ENCODE results near the gene TMPRSS13.

Gene TMPRSS13

DNA sequence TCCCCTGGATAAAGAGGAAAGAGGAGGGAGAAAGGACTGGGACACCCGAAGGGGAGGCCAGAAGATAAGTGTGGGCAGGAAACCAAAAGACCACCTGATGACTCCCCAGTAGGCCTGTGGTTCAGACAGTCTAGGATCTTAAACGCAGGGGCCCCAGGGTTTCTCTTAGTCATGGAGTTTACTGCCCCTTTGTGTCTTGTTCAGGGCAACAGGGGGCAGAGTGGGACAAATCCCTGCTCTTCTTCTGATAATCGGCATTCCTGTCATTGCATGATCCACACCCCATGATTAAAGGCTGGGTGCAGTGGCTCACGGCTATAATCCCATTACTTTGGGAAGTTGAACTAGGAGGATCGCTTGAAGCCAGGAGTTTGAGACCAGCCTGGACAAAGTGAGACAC lies 4.7 kb upstream of the TMPRSS13 start:
- DNase-seq (ENCODE audit: low spot score) = no peak
- H3K79me1 ChIP-seq (ENCODE audit: low read depth, low read length) = no peaks in the 10 kb centered on the region

DNA sequence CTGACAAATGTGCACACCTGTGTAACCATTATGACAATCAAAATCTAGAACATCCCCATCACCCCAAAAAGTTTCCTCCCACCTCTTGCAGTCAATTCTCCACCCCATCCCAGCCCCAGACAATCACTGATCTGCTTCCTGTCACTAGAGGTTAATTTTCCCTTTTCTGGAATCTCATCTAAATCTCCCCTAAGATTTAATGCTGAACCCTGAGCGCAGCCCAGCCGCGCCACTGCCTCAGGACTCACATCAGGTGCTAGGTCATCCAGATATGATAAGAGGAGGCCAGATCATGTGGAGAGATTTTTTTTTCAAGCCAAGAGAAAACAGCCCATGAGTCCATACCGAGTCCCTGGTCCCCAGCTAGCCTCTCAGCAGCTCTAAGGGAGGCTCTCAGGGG lies 4.3 kb upstream of the TMPRSS13 start:
- Histone ChIP-seq H3K4ac (ENCODE audit: low read length) (no peak overlapping the region), H3K14ac (ENCODE audit: low read length) (no peak overlapping the region), H3K4me3 (ENCODE audit: low read length in 2 of 2) (no peak overlapping the region), H3K9me3 (replicated peaks in 1 of 2; ENCODE audit: control insufficient read depth in 2 of 2, insufficient read depth in 1 of 2, low read depth in 1 of 2, low read length in 2 of 2) (no peaks in the 10 kb centered on the region), H4K91ac (ENCODE audit: low read depth, low read length, poor library complexity) (no peak overlapping the region), H3K4me2 (ENCODE audit: insufficient read depth, low read length, poor library complexity, severe bottlenecking) (no peak overlapping the region), H2BK12ac (ENCODE audit: low read length) (no peak overlapping the region), H2BK15ac (ENCODE audit: low read length) (no peak overlapping the region), H2AK5ac (ENCODE audit: low read depth, low read length) (no peak overlapping the region), H2AFZ (ENCODE audit: low read length) (no peak overlapping the region), H2BK120ac (ENCODE audit: low read depth, low read length) (no peak overlapping the region), H3K4me1 (ENCODE audit: control insufficient read depth in 2 of 2, insufficient read depth in 1 of 2, low read depth in 1 of 2, low read length in 2 of 2) (no peaks in the 10 kb centered on the region), H3K9ac (ENCODE audit: low read depth, low read length, poor library complexity) (no peak overlapping the region), H3K79me1 (ENCODE audit: low read depth, low read length) (no peaks in the 10 kb centered on the region), H3K36me3 (replicated peaks in 1 of 2; ENCODE audit: control insufficient read depth in 2 of 2, insufficient read depth in 2 of 2, low read length in 2 of 2) (no peaks in the 10 kb centered on the region), H4K8ac (ENCODE audit: low read depth, low read length) (no peak overlapping the region), H3K18ac (ENCODE audit: low read length) (no peak overlapping the region), H3K27me3 (ENCODE audit: control insufficient read depth in 3 of 3, insufficient read depth in 3 of 3, low read depth in 1 of 3, low read length in 3 of 3) (peaks cover 0 to 40% (median 0%) of the 10 kb centered on the region in 3 experiments), H3K27ac (replicated peaks; ENCODE audit: low read length) (no peak overlapping the region), H2BK5ac (ENCODE audit: low read length) (no peak overlapping the region), H3K23ac (ENCODE audit: low read depth, low read length, poor library complexity) (no peak overlapping the region)
- no peak for DNase-seq (ENCODE audit: low spot score)
- WGBS, 2 donors (ENCODE audit: extremely low coverage in 2 of 2, insufficient read length in 2 of 2, insufficient replicate concordance in 1 of 2) = no CpG with 5 or more reads among the region's 4 CpGs

More for the DNA sequence above, 4.7 kb upstream of the TMPRSS13 start:
- H3K27ac ChIP-seq (replicated peaks; ENCODE audit: low read length) = no peak overlapping the region
- no peak overlapping the region for H3K9ac ChIP-seq (ENCODE audit: low read depth, low read length, poor library complexity)
- no peak overlapping the region for H3K23ac ChIP-seq (ENCODE audit: low read depth, low read length, poor library complexity)
- H3K4me3 ChIP-seq (ENCODE audit: low read length in 2 of 2) = no peak overlapping the region
- no peak overlapping the region for H2BK5ac ChIP-seq (ENCODE audit: low read length)
- no peak overlapping the region for H2BK12ac ChIP-seq (ENCODE audit: low read length)
- no peak overlapping the region for H2BK120ac ChIP-seq (ENCODE audit: low read depth, low read length)
- H3K9me3 ChIP-seq (replicated peaks in 1 of 2; ENCODE audit: control insufficient read depth in 2 of 2, insufficient read depth in 1 of 2, low read depth in 1 of 2, low read length in 2 of 2) = no peaks in the 10 kb centered on the region
- no peak overlapping the region for H4K8ac ChIP-seq (ENCODE audit: low read depth, low read length)
- H3K36me3 ChIP-seq (replicated peaks in 1 of 2; ENCODE audit: control insufficient read depth in 2 of 2, insufficient read depth in 2 of 2, low read length in 2 of 2) = no peaks in the 10 kb centered on the region
- H3K4me2 ChIP-seq (ENCODE audit: insufficient read depth, low read length, poor library complexity, severe bottlenecking) = no peak overlapping the region
- WGBS, 2 donors (ENCODE audit: extremely low coverage in 2 of 2, insufficient read length in 2 of 2, insufficient replicate concordance in 1 of 2) = no CpG with 5 or more reads among the region's 5 CpGs
- H3K27me3 ChIP-seq (ENCODE audit: control insufficient read depth in 3 of 3, insufficient read depth in 3 of 3, low read depth in 1 of 3, low read length in 3 of 3) = peaks cover 0 to 35% (median 0%) of the 10 kb centered on the region in 3 experiments
- no peak overlapping the region for H2AK5ac ChIP-seq (ENCODE audit: low read depth, low read length)
- H3K18ac ChIP-seq (ENCODE audit: low read length) = no peak overlapping the region
- no peak overlapping the region for H3K14ac ChIP-seq (ENCODE audit: low read length)
- no peak overlapping the region for H2AFZ ChIP-seq (ENCODE audit: low read length)
- H3K4ac ChIP-seq (ENCODE audit: low read length) = no peak overlapping the region
- H4K91ac ChIP-seq (ENCODE audit: low read depth, low read length, poor library complexity) = no peak overlapping the region
- no peaks in the 10 kb centered on the region for H3K4me1 ChIP-seq (ENCODE audit: control insufficient read depth in 2 of 2, insufficient read depth in 1 of 2, low read depth in 1 of 2, low read length in 2 of 2)
- no peak overlapping the region for H2BK15ac ChIP-seq (ENCODE audit: low read length)

DNA sequence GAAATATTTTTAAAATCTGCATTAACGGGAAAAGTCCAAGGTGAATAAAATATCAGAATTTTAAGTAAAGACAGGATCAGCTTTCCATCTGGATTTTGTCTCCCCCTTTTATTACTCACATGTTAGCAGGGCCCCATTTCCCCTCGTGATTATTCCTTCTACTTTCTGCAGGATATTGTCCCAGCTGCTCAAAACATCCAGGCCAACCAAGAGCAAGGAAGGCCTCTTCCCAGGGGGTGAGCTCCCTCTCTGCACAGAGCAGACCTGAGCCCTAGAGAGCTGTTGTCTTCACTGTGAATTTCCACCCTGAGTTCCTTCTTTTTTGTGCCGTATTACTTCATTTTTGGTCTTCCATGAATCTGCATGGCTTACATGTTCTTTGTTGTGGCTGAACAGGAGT lies 3.7 kb upstream of the TMPRSS13 start:
- no peaks in the 10 kb centered on the region for H3K4me1 ChIP-seq (ENCODE audit: control insufficient read depth in 2 of 2, insufficient read depth in 1 of 2, low read depth in 1 of 2, low read length in 2 of 2)
- no CpG with 5 or more reads among the region's 3 CpGs for WGBS, 2 donors (ENCODE audit: extremely low coverage in 2 of 2, insufficient read length in 2 of 2, insufficient replicate concordance in 1 of 2)

DNA sequence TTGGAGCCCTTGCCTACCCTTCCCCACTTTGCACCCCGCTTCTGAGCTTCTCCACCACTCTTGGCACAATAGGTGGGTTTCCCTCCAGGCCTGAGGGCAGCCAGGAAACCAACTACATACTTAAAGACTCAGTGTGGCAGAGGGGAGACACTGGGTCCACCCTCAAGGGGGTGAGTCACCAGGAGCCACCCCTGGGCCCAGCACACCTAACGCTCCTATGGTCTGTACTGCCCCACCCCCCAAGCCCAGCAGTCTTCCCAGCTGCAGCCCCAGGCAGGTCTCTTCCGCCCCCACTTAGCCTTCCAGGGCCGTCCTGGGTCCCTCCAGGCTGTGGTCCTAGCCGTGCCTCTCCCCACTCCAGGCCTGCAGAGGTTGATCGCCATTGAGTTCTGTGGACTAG lies 3.2 kb upstream of the TMPRSS13 start:
- Histone ChIP-seq H4K91ac (ENCODE audit: low read depth, low read length, poor library complexity) (no peak overlapping the region), H2BK15ac (ENCODE audit: low read length) (no peak overlapping the region)
- no CpG with 5 or more reads among the region's 6 CpGs for WGBS, 2 donors (ENCODE audit: extremely low coverage in 2 of 2, insufficient read length in 2 of 2, insufficient replicate concordance in 1 of 2)

More for the DNA sequence above, 3.7 kb upstream of the TMPRSS13 start:
- Histone ChIP-seq H3K9ac (ENCODE audit: low read depth, low read length, poor library complexity) (no peak overlapping the region), H2AK5ac (ENCODE audit: low read depth, low read length) (no peak overlapping the region), H3K4me3 (ENCODE audit: low read length in 2 of 2) (no peak overlapping the region), H3K36me3 (replicated peaks in 1 of 2; ENCODE audit: control insufficient read depth in 2 of 2, insufficient read depth in 2 of 2, low read length in 2 of 2) (no peaks in the 10 kb centered on the region), H2BK15ac (ENCODE audit: low read length) (no peak overlapping the region), H3K14ac (ENCODE audit: low read length) (no peak overlapping the region), H3K4me2 (ENCODE audit: insufficient read depth, low read length, poor library complexity, severe bottlenecking) (no peak overlapping the region), H3K79me1 (ENCODE audit: low read depth, low read length) (no peaks in the 10 kb centered on the region), H3K27me3 (ENCODE audit: control insufficient read depth in 3 of 3, insufficient read depth in 3 of 3, low read depth in 1 of 3, low read length in 3 of 3) (peaks cover 0 to 45% (median 0%) of the 10 kb centered on the region in 3 experiments), H2BK12ac (ENCODE audit: low read length) (no peak overlapping the region), H3K23ac (ENCODE audit: low read depth, low read length, poor library complexity) (no peak overlapping the region), H2BK5ac (ENCODE audit: low read length) (no peak overlapping the region), H3K4ac (ENCODE audit: low read length) (no peak overlapping the region), H3K18ac (ENCODE audit: low read length) (no peak overlapping the region), H4K8ac (ENCODE audit: low read depth, low read length) (no peak overlapping the region), H3K27ac (replicated peaks; ENCODE audit: low read length) (no peak overlapping the region), H4K91ac (ENCODE audit: low read depth, low read length, poor library complexity) (no peak overlapping the region), H2BK120ac (ENCODE audit: low read depth, low read length) (no peak overlapping the region), H3K9me3 (replicated peaks in 1 of 2; ENCODE audit: control insufficient read depth in 2 of 2, insufficient read depth in 1 of 2, low read depth in 1 of 2, low read length in 2 of 2) (no peaks in the 10 kb centered on the region), H2AFZ (ENCODE audit: low read length) (no peak overlapping the region)
- DNase-seq (ENCODE audit: low spot score) = no peak

More for the DNA sequence above, 3.2 kb upstream of the TMPRSS13 start:
- Histone ChIP-seq H3K14ac (ENCODE audit: low read length) (no peak overlapping the region), H4K8ac (ENCODE audit: low read depth, low read length) (no peak overlapping the region), H3K9ac (ENCODE audit: low read depth, low read length, poor library complexity) (peak overlapping the region; percentile 26), H2AFZ (ENCODE audit: low read length) (no peak overlapping the region), H3K23ac (ENCODE audit: low read depth, low read length, poor library complexity) (no peak overlapping the region), H2BK12ac (ENCODE audit: low read length) (no peak overlapping the region), H3K4ac (ENCODE audit: low read length) (no peak overlapping the region), H3K27ac (replicated peaks; ENCODE audit: low read length) (no peak overlapping the region), H3K27me3 (ENCODE audit: control insufficient read depth in 3 of 3, insufficient read depth in 3 of 3, low read depth in 1 of 3, low read length in 3 of 3) (peaks cover 0 to 47% (median 0%) of the 10 kb centered on the region in 3 experiments), H3K4me1 (ENCODE audit: control insufficient read depth in 2 of 2, insufficient read depth in 1 of 2, low read depth in 1 of 2, low read length in 2 of 2) (no peaks in the 10 kb centered on the region), H3K36me3 (replicated peaks in 1 of 2; ENCODE audit: control insufficient read depth in 2 of 2, insufficient read depth in 2 of 2, low read length in 2 of 2) (no peaks in the 10 kb centered on the region), H2AK5ac (ENCODE audit: low read depth, low read length) (no peak overlapping the region), H3K4me2 (ENCODE audit: insufficient read depth, low read length, poor library complexity, severe bottlenecking) (no peak overlapping the region), H3K79me1 (ENCODE audit: low read depth, low read length) (no peaks in the 10 kb centered on the region), H3K4me3 (ENCODE audit: low read length in 2 of 2) (no peak overlapping the region), H2BK5ac (ENCODE audit: low read length) (no peak overlapping the region), H3K9me3 (replicated peaks in 1 of 2; ENCODE audit: control insufficient read depth in 2 of 2, insufficient read depth in 1 of 2, low read depth in 1 of 2, low read length in 2 of 2) (no peaks in the 10 kb centered on the region), H3K18ac (ENCODE audit: low read length) (no peak overlapping the region), H2BK120ac (ENCODE audit: low read depth, low read length) (no peak overlapping the region)
- DNase-seq (ENCODE audit: low spot score) = no peak
